GM23338 (cell line): ENCODE data around the gene ASB12. TPM values are rescaled to one million over a fixed set of nuclear protein-coding genes. Genes with fewer than 3 reads are reported as not detected.

Experiments used
- ATAC-seq: fragments of 200-7000 bp; cut with Tn5 transposase; 3 replicates; pipeline ENCODE4 v1.9.1; 2020
- DNase-seq: peaks from one replicate; pipeline ENCODE4 v3.0.0-alpha.2; 2015; ENCODE audit warnings: low spot score
- H2AFZ ChIP-seq: fragments of 200-600 bp; sonication (generic); 2 replicates; pipeline ENCODE4 v1.8.0; 2016; ENCODE audit warnings: antibody characterized with exemption, mild to moderate bottlenecking, moderate library complexity
- H3F3A ChIP-seq: fragments of 200-600 bp; sonication (generic); replicated peaks from 2 replicates; pipeline ENCODE4 v1.8.0; 2017; ENCODE audit warnings: antibody characterized with exemption, mixed run types, low read depth
- H3K27ac ChIP-seq: fragments of 200-600 bp; sonication (generic); 2 replicates; pipeline ENCODE4 v1.6.1; 2016; ENCODE audit warnings: low read depth
- H3K27me3 ChIP-seq: fragments of 200-600 bp; sonication (generic); 2 replicates; pipeline ENCODE4 v1.8.0; 2016; ENCODE audit warnings: mild to moderate bottlenecking, mixed run types, moderate library complexity; ENCODE audit not compliant: insufficient read depth
- H3K36me3 ChIP-seq: fragments of 200-600 bp; sonication (generic); 2 replicates; pipeline ENCODE4 v1.8.0; 2016; ENCODE audit warnings: mild to moderate bottlenecking; ENCODE audit not compliant: insufficient read depth
- H3K4me1 ChIP-seq: fragments of 200-600 bp; sonication (generic); 2 replicates; pipeline ENCODE4 v1.8.0; 2016; ENCODE audit warnings: mild to moderate bottlenecking, moderate library complexity; ENCODE audit not compliant: insufficient read depth
- H3K4me2 ChIP-seq: fragments of 200-600 bp; sonication (generic); 2 replicates; pipeline ENCODE4 v1.7.1; 2017; ENCODE audit warnings: mixed run types
- H3K4me3 ChIP-seq: fragments of 200-600 bp; sonication (generic); 2 replicates; pipeline ENCODE4 v1.6.1; 2016; ENCODE audit warnings: mixed run types
- H3K79me2 ChIP-seq: fragments of 200-600 bp; sonication (generic); replicated peaks from 2 replicates; pipeline ENCODE4 v1.8.0; 2017; ENCODE audit warnings: mild to moderate bottlenecking; ENCODE audit not compliant: insufficient read depth
- H3K9me2 ChIP-seq: fragments of 200-600 bp; sonication (generic); 2 replicates; pipeline ENCODE4 v1.8.0; 2017; ENCODE audit not compliant: insufficient read depth
- H4K20me1 ChIP-seq: fragments of 200-600 bp; sonication (generic); replicated peaks from 2 replicates; pipeline ENCODE4 v1.8.0; 2017; ENCODE audit warnings: mild to moderate bottlenecking; ENCODE audit not compliant: insufficient read depth
- H3K27ac Mint-ChIP-seq: 2 replicates; pipeline ENCODE4 v1.8.0; 2020; ENCODE audit warnings: inconsistent platforms, mild to moderate bottlenecking, moderate library complexity, mixed read lengths
- H3K27me3 Mint-ChIP-seq: 3 replicates; pipeline ENCODE4 v1.8.0; 2022; ENCODE audit warnings: low read depth, mild to moderate bottlenecking, moderate library complexity, mixed read lengths, inconsistent platforms; ENCODE audit not compliant: insufficient read depth, poor library complexity
- H3K36me3 Mint-ChIP-seq: 3 replicates; pipeline ENCODE4 v1.8.0; 2021; ENCODE audit warnings: low read depth, mild to moderate bottlenecking, inconsistent platforms, moderate library complexity, mixed read lengths
- H3K4me1 Mint-ChIP-seq: 3 replicates; pipeline ENCODE4 v1.8.0; 2020; ENCODE audit warnings: mild to moderate bottlenecking, inconsistent platforms, mixed read lengths
- H3K4me3 Mint-ChIP-seq: 3 replicates; pipeline ENCODE4 v1.8.0; 2021; ENCODE audit warnings: moderate library complexity, mild to moderate bottlenecking, inconsistent platforms, mixed read lengths
- H3K9me3 Mint-ChIP-seq: 3 replicates; pipeline ENCODE4 v1.8.0; 2020; ENCODE audit warnings: moderate library complexity, mild to moderate bottlenecking, inconsistent platforms, mixed read lengths
- CTCF ChIP-seq, 2 experiments: fragments of 200-600 bp in 1 of 2; sonication (generic) in 1 of 2; conservative IDR thresholded peaks; 2 replicates each; pipeline versions ENCODE4 v1.5.1 to v1.6.1; 2016 to 2017; ENCODE audit warnings: antibody characterized with exemption in 2 of 2, low read depth in 2 of 2, mild to moderate bottlenecking in 2 of 2, moderate library complexity in 1 of 2
- ETS1 ChIP-seq: IDR thresholded peaks from 2 replicates; pipeline ENCODE4 v1.6.1; 2016; ENCODE audit warnings: antibody characterized with exemption
- EZH2 ChIP-seq: fragments of 200-600 bp; sonication (generic); IDR thresholded peaks from one replicate; pipeline ENCODE4 v1.8.0; 2017; ENCODE audit warnings: antibody characterized with exemption, mild to moderate bottlenecking, low read depth; ENCODE audit not compliant: unreplicated experiment
- EZH2phosphoT487 ChIP-seq: fragments of 200-600 bp; sonication (generic); IDR thresholded peaks from one replicate; pipeline ENCODE4 v1.8.1; 2018; ENCODE audit warnings: antibody characterized with exemption; ENCODE audit not compliant: unreplicated experiment
- NANOG ChIP-seq: IDR thresholded peaks from 2 replicates; pipeline ENCODE4 v1.6.1; 2016; ENCODE audit warnings: antibody characterized with exemption, borderline replicate concordance
- REST ChIP-seq: IDR thresholded peaks from one replicate; pipeline ENCODE4 v1.6.1; 2018; ENCODE audit warnings: antibody characterized with exemption; ENCODE audit not compliant: unreplicated experiment
- STAT1 ChIP-seq: IDR thresholded peaks from one replicate; pipeline ENCODE4 v1.6.1; 2016; ENCODE audit warnings: antibody characterized with exemption; ENCODE audit not compliant: unreplicated experiment
- ZNF462 ChIP-seq: fragments of 250-450 bp; sonication (Bioruptor Pico); IDR thresholded peaks from 2 replicates; pipeline ENCODE4 v1.5.0; 2020; ENCODE audit warnings: mild to moderate bottlenecking, moderate library complexity
- polyA plus RNA-seq: library from polyadenylated mRNA; unstranded; fragments of >200 nt; fragmentation: Nextera tagmentation; extraction: Ambion mirVana; gene quantifications from 2 replicates; pipeline ENCODE4 v1.2.1, GENCODE V29; 2016
- total RNA-seq: library from RNA; depleted of rRNA; stranded (reverse); fragments of >200 nt; shearing (Covaris generic); gene quantifications from 2 replicates; pipeline ENCODE4 v1.2.3, GENCODE V29; 2014

ASB12 gene
- total and polyA plus RNA-seq, 2 experiments from 2014 or later: 1.1 to 1.2 TPM

GRCh38 chrX:64192673-64193072, 37.7 kb downstream of the ASB12 start:
- Histone ChIP-seq H4K20me1 (no peaks in the 10 kb centered on the region), H3K36me3 (no peaks in the 10 kb centered on the region), H3K27me3 (no peaks in the 10 kb centered on the region), H3K27ac (no peak overlapping the region), H3K4me2 (no peak overlapping the region), H3K9me2 (no peaks in the 10 kb centered on the region), H3K79me2 (no peaks in the 10 kb centered on the region), H3K4me3 (no peak overlapping the region), H3K4me1 (0 out of 2 replicates have a peak, but pooled peaks cover 3% of the 10 kb centered on the region), H3F3A (no peaks in the 10 kb centered on the region), H2AFZ (no peak overlapping the region)
- DNase-seq (no peak), ATAC-seq (no peak)
- H3K27ac Mint-ChIP-seq: no peak overlapping the region
- H3K36me3 Mint-ChIP-seq: peaks cover 20% of the 10 kb centered on the region
- no peaks in the 10 kb centered on the region for H3K27me3 Mint-ChIP-seq
- peaks cover 11% of the 10 kb centered on the region; the same call in 2 of the 3 replicates for H3K4me1 Mint-ChIP-seq
- no peak overlapping the region for H3K4me3 Mint-ChIP-seq
- H3K9me3 Mint-ChIP-seq: no peaks in the 10 kb centered on the region
- no peak for TF ChIP-seq STAT1
- TF ChIP-seq ZNF462 (CRISPR knock-in tag): no peak
- TF ChIP-seq NANOG: no peak
- no peak for TF ChIP-seq EZH2
- no peak for TF ChIP-seq CTCF (conservative IDR thresholded peaks at IDR 0.05; ENCODE audit: low read depth in 2 of 2)
- no peak for TF ChIP-seq ETS1
- TF ChIP-seq EZH2phosphoT487: no peak
- no peak for TF ChIP-seq REST
